Measurements from ENCODE around the gene PLTP. TPM values are rescaled to one million over a fixed set of nuclear protein-coding genes. Genes with fewer than 3 reads are reported as not detected.

PLTP gene
- total and polyA plus RNA-seq, 2 of the 13 experiments (the other 11 are each of a cell fraction or from before 2014, with no cell fraction given) = 16.9 to 28.6 TPM

DNA sequence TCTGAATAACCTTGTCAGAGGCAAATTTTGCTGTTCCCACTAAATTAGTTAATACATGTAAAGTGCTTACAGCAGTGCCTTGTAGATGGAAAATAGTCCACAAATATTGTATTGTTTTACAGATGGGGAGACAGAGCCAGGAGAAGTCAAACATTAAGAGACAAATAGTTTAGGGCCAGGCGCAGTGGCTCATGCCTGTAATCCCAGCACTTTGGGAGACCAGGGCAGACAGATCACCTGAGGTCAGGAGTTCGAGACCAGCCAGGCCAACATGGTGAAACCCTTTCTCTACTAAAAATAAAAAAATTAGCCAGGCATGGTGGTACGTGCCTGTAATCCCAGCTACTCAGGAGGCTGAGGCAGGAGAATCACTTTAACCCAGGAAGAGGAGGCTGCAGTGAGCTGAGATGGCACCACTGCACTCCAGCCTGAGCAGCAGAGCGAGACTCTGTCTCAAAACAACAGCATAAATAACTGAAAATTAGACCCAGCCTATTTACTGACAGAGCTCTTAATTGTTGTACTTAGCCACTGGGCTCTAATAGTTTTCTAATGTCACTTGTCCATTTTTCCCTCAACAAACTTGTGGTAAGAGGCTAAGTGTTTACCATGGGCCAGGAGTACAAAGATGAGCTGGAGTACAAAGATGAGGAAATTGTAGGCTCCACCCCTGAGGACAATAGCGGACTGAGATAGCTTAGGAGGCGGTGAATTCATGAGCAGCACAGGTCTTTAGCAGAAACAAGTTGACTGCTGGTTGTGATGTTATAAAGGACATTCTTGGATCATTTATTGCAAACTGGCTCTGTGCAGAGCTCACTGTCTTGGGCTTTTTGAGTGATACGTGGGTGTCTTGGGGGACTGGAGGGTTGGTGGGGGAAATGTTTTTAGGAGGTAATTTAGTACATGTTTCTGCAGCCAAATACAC is 48.1 kb downstream of the PLTP start (continued):
- 0 out of 2 replicates have a peak, but pooled peaks have one; percentile 21 for TF ChIP-seq KLF9 (CRISPR knock-in tag; IDR thresholded peaks at IDR 0.05; ENCODE audit: low read depth)
- peak; percentile 43; the same call in 1 of the 2 replicates for TF ChIP-seq CBFB (CRISPR knock-in tag; IDR thresholded peaks at IDR 0.05)
- peak; percentile 51; the same call in 1 of the 2 replicates for TF ChIP-seq GATAD1 (CRISPR knock-in tag; IDR thresholded peaks at IDR 0.05)
- TF ChIP-seq, protein P1, sequence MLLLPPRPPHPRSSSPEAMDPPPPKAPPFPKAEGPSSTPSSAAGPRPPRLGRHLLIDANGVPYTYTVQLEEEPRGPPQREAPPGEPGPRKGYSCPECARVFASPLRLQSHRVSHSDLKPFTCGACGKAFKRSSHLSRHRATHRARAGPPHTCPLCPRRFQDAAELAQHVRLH (CRISPR knock-in tag; IDR thresholded peaks at IDR 0.05; ENCODE audit: borderline replicate concordance, low read depth) = 0 out of 2 replicates have a peak, but pooled peaks have one; percentile 33
- peak; percentile 51; the same call in 1 of the 2 replicates for TF ChIP-seq ZNF501 (CRISPR knock-in tag; IDR thresholded peaks at IDR 0.05)
- TF ChIP-seq ZNF317 (CRISPR knock-in tag; IDR thresholded peaks at IDR 0.05) = 0 out of 2 replicates have a peak, but pooled peaks have one; percentile 31
- TF ChIP-seq, protein P2, sequence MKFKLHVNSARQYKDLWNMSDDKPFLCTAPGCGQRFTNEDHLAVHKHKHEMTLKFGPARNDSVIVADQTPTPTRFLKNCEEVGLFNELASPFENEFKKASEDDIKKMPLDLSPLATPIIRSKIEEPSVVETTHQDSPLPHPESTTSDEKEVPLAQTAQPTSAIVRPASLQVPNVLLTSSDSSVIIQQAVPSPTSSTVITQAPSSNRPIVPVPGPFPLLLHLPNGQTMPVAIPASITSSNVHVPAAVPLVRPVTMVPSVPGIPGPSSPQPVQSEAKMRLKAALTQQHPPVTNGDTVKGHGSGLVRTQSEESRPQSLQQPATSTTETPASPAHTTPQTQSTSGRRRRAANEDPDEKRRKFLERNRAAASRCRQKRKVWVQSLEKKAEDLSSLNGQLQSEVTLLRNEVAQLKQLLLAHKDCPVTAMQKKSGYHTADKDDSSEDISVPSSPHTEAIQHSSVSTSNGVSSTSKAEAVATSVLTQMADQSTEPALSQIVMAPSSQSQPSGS (CRISPR knock-in tag; IDR thresholded peaks at IDR 0.05) = peak; percentile 79; the same call in 1 of the 2 replicates
- TF ChIP-seq FUBP1 (CRISPR knock-in tag; IDR thresholded peaks at IDR 0.05; ENCODE audit: borderline replicate concordance) = no peak
- no peak for TF ChIP-seq ZC3H4 (CRISPR knock-in tag; IDR thresholded peaks at IDR 0.05; ENCODE audit: borderline replicate concordance)
- TF ChIP-seq, protein P3, sequence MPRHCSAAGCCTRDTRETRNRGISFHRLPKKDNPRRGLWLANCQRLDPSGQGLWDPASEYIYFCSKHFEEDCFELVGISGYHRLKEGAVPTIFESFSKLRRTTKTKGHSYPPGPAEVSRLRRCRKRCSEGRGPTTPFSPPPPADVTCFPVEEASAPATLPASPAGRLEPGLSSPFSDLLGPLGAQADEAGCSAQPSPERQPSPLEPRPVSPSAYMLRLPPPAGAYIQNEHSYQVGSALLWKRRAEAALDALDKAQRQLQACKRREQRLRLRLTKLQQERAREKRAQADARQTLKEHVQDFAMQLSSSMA (CRISPR knock-in tag; IDR thresholded peaks at IDR 0.05) = peak; percentile 77; the same call in 1 of the 2 replicates
- TF ChIP-seq, protein P4, sequence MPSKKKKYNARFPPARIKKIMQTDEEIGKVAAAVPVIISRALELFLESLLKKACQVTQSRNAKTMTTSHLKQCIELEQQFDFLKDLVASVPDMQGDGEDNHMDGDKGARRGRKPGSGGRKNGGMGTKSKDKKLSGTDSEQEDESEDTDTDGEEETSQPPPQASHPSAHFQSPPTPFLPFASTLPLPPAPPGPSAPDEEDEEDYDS (CRISPR knock-in tag; IDR thresholded peaks at IDR 0.05) = peak; percentile 77
- TF ChIP-seq ZNF350 (CRISPR knock-in tag; IDR thresholded peaks at IDR 0.05; ENCODE audit: borderline replicate concordance, low read depth) = peak; percentile 60; the same call in 1 of the 2 replicates
- TF ChIP-seq ZNF614 (CRISPR knock-in tag; IDR thresholded peaks at IDR 0.05; ENCODE audit: borderline replicate concordance) = peak; percentile 48; the same call in 1 of the 2 replicates
- peak; percentile 79; the same call in 1 of the 2 replicates for TF ChIP-seq FOXP1 (IDR thresholded peaks at IDR 0.05)
- TF ChIP-seq FOXP1 (CRISPR knock-in tag; IDR thresholded peaks at IDR 0.05) = peak; percentile 94
- no peak for TF ChIP-seq ZNF75D (CRISPR knock-in tag; IDR thresholded peaks at IDR 0.05; ENCODE audit: borderline replicate concordance)
- peak; percentile 44; the same call in 1 of the 2 replicates for TF ChIP-seq KDM3A (CRISPR knock-in tag; IDR thresholded peaks at IDR 0.05; ENCODE audit: low read depth)
- 0 out of 2 replicates have a peak, but pooled peaks have one; percentile 46 for TF ChIP-seq ZNF550 (CRISPR knock-in tag; IDR thresholded peaks at IDR 0.05; ENCODE audit: borderline replicate concordance)
- TF ChIP-seq KLF6 (CRISPR knock-in tag; IDR thresholded peaks at IDR 0.05) = 0 out of 2 replicates have a peak, but pooled peaks have one; percentile 28
- peak; percentile 95 for TF ChIP-seq ZMYM3 (CRISPR knock-in tag; IDR thresholded peaks at IDR 0.05)
- no peak for TF ChIP-seq ZNF83 (CRISPR knock-in tag; IDR thresholded peaks at IDR 0.05; ENCODE audit: borderline replicate concordance)
- peak; percentile 29; the same call in 1 of the 2 replicates for TF ChIP-seq ELF1 (CRISPR knock-in tag; IDR thresholded peaks at IDR 0.05)
- TF ChIP-seq KDM5A (IDR thresholded peaks at IDR 0.05; ENCODE audit: borderline replicate concordance, low read length) = 0 out of 2 replicates have a peak, but pooled peaks have one; percentile 49
- TF ChIP-seq SP1 (IDR thresholded peaks at IDR 0.05) = no peak
- TF ChIP-seq SP1 (CRISPR knock-in tag; IDR thresholded peaks at IDR 0.05) = peak; percentile 39; the same call in 1 of the 2 replicates
- TF ChIP-seq ZNF713 (CRISPR knock-in tag; IDR thresholded peaks at IDR 0.05) = 0 out of 2 replicates have a peak, but pooled peaks have one; percentile 41

All from HepG2 (cell line).